ENCODE results near the gene OR51E2. TPM values are rescaled to one million over a fixed set of nuclear protein-coding genes. Genes with fewer than 3 reads are reported as not detected.
"Not testable (repeated sequence)": the region's sequence is repeated elsewhere in the genome, so short reads cannot be mapped to it uniquely, and the experiment has no call there.

The OR51E2 gene, protein sequence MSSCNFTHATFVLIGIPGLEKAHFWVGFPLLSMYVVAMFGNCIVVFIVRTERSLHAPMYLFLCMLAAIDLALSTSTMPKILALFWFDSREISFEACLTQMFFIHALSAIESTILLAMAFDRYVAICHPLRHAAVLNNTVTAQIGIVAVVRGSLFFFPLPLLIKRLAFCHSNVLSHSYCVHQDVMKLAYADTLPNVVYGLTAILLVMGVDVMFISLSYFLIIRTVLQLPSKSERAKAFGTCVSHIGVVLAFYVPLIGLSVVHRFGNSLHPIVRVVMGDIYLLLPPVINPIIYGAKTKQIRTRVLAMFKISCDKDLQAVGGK
- total RNA-seq: not detected

DNA sequence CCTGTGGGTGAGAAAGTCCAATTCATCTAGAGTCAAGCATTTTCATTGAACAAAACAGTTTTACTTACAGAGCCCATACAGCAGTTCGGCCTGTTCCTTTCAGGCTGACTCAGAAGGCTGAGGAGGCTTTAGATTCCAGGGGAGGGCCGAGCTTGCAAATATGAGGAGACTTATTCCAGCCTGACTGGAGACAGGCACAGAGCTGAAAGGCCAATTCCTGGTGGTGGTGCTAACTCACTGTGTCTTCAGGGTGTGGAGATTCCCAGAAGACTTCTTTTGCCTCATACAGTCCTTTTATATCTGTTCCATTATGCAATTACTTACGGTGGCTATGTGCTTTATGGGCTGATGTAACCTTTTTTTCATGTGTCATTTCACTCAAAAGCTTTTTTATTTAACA lies at the start of gene OR51E2:
Gene OR51E2 (minus strand): TSS at position 269 of the 400 bp plus-strand sequence. CDS start 15,142 bp downstream, outside the sequence.
- Histone ChIP-seq H3K36me3 (no peaks in the 10 kb centered on the region), H3K4me1 (no peaks in the 10 kb centered on the region), H3K4me3 (no peak within 1 kb of the TSS), H3K9me3 (no peaks in the 10 kb centered on the region), H3K27me3 (no peaks in the 10 kb centered on the region), H3K27ac (no peak within 1 kb of the TSS)
- intact Hi-C loops (cut with DNase I; ENCODE audit: low total_unique reads): no loop called here
- TF ChIP-seq POLR2A (IDR thresholded peaks at IDR 0.05): no peak
- TF ChIP-seq, protein P1, sequence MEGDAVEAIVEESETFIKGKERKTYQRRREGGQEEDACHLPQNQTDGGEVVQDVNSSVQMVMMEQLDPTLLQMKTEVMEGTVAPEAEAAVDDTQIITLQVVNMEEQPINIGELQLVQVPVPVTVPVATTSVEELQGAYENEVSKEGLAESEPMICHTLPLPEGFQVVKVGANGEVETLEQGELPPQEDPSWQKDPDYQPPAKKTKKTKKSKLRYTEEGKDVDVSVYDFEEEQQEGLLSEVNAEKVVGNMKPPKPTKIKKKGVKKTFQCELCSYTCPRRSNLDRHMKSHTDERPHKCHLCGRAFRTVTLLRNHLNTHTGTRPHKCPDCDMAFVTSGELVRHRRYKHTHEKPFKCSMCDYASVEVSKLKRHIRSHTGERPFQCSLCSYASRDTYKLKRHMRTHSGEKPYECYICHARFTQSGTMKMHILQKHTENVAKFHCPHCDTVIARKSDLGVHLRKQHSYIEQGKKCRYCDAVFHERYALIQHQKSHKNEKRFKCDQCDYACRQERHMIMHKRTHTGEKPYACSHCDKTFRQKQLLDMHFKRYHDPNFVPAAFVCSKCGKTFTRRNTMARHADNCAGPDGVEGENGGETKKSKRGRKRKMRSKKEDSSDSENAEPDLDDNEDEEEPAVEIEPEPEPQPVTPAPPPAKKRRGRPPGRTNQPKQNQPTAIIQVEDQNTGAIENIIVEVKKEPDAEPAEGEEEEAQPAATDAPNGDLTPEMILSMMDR (IDR thresholded peaks at IDR 0.05): no peak
- no peak for TF ChIP-seq POLR2AphosphoS5 (IDR thresholded peaks at IDR 0.05)
- DNase-seq (ENCODE audit: low spot score in 2 of 2): no peak

DNA sequence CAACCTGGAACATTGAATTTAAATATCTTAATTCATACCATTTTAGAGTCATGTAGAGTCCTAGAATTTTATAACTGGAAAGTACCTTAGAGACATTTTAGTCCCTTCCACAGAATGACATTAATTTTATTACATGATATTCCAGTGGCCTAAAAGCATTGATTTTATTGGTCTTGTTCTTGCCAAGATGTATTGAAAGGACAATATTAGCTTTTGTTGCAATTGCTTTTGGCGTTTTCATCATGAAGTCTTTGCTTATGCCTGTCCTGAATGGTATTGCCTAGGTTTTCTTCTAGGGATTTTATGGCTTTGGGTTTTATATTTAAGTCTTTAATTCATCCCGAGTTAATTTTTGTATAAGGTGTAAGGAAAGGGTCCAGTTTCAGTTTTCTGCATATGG lies 43.1 kb upstream of the OR51E2 start:
- Histone ChIP-seq H3K27ac (no peak overlapping the region), H3K4me1 (no peaks in the 10 kb centered on the region), H3K9me3 (no peaks in the 10 kb centered on the region), H3K27me3 (peaks cover 0 to 4% of the 10 kb centered on the region in 2 donors), H3K36me3 (no peaks in the 10 kb centered on the region), H3K4me3 (no peak overlapping the region)
- intact Hi-C loops (cut with DNase I; ENCODE audit: low total_unique reads): no loop called here
- DNase-seq (ENCODE audit: low spot score in 2 of 2): no peak
- TF ChIP-seq, protein P1 (IDR thresholded peaks at IDR 0.05): no peak
- no peak for TF ChIP-seq POLR2AphosphoS5 (IDR thresholded peaks at IDR 0.05)
- TF ChIP-seq POLR2A (IDR thresholded peaks at IDR 0.05): no peak

GRCh38 chr11:4727171-4727570 lies 29.5 kb upstream of the OR51E2 start:
- no peak overlapping the region for H3K27ac ChIP-seq
- no peaks in the 10 kb centered on the region for H3K9me3 ChIP-seq
- intact Hi-C loops (cut with DNase I; ENCODE audit: low total_unique reads): no loop called here
- no peaks in the 10 kb centered on the region for H3K27me3 ChIP-seq
- no peak overlapping the region for H3K4me3 ChIP-seq
- TF ChIP-seq POLR2AphosphoS5 (IDR thresholded peaks at IDR 0.05) (no peak), POLR2A (IDR thresholded peaks at IDR 0.05) (no peak)
- TF ChIP-seq, protein P1 (IDR thresholded peaks at IDR 0.05): no peak
- no peaks in the 10 kb centered on the region for H3K36me3 ChIP-seq
- no peak for DNase-seq (ENCODE audit: low spot score in 2 of 2)
- H3K4me1 ChIP-seq: no peaks in the 10 kb centered on the region

DNA sequence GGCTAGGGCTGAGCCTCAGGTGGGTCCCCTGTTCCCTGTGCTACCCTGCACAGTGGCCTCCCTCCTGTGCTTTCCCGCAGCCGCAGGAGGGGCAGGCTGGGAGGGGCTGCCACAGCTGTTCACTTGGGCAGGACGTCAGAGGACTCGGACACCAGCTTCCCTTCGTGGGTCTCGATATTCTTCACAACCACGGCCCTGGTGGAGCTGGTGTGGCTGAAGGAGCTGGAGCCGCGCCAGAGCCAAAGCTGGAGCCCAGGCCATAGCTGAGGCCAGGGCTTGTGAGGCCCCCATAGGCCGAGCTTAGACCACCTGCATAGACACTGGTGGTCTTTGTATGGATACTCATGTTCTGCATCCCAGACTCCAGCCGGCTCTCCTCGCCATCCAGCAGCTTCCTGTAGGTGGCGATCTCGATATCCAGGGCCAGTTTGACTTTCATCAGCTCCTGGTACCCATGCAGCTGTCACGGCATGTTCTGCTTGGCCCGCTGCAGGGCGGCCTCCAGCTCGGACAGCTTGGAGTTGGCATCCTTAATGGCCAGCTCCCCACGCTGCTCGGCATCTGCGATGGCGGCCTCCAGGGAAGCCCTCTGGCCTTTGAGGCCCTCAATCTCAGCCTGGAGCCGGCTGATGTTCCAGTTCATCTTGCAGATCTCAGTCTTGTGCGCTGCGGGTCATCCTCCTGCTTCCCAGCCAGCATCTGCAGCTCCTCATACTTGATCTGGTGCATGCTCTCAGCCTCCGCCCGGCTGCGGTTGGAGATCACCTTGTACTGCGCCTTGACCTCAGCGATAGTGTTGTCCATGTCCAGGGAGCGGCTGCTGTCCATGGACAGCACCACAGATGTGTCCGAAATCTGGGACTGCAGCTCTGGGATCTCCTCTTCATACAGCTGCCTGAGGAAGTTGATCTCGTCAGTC lies 25.2 kb upstream of the OR51E2 start:
- intact Hi-C loops (cut with DNase I; ENCODE audit: low total_unique reads); H3K9me3 ChIP-seq; H3K27me3 ChIP-seq; H3K36me3 ChIP-seq; DNase-seq (ENCODE audit: low spot score in 2 of 2); H3K27ac ChIP-seq; H3K4me3 ChIP-seq; H3K4me1 ChIP-seq: not testable (repeated sequence)

DNA sequence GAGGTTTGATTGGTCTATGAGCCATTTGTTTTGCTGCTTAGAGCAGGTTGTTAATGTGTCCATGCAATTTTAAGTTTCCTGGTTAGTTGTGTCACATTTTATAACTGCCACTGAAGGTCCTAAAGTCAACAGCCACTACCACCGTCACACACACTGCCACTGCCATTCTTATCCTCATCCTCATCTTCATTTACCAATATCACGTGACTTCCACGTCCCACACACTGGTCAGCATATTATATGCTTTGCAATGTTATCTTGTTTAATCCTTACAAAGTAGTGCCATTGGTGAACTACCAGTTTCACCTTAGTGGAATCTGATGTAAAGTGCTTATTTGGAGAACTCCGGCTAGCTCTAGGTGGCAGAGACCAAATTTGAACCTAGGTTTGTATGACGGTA lies 16.6 kb upstream of the OR51E2 start:
- no peaks in the 10 kb centered on the region for H3K9me3 ChIP-seq
- no peak for DNase-seq (ENCODE audit: low spot score in 2 of 2)
- intact Hi-C loops (cut with DNase I; ENCODE audit: low total_unique reads): no loop called here
- peaks cover 0 to 4% of the 10 kb centered on the region in 2 donors for H3K27me3 ChIP-seq
- no peaks in the 10 kb centered on the region for H3K36me3 ChIP-seq
- no peaks in the 10 kb centered on the region for H3K4me1 ChIP-seq
- H3K4me3 ChIP-seq: no peak overlapping the region
- TF ChIP-seq POLR2A (IDR thresholded peaks at IDR 0.05) (no peak), POLR2AphosphoS5 (IDR thresholded peaks at IDR 0.05) (no peak)
- TF ChIP-seq, protein P1 (IDR thresholded peaks at IDR 0.05): no peak
- H3K27ac ChIP-seq: no peak overlapping the region

All from breast epithelium (tissue), 4 donors.